NCI-H1436 (cell line): Measurements from ENCODE around the gene RIMS1.

Source experiments
- DNase-seq: peaks from one replicate; lab custom pipeline; 2025; lab: John Stamatoyannopoulos, UW

Gene RIMS1

GRCh38 chr6:72416744-72417465 lies 530.6 kb downstream of the RIMS1 start:
- no peak for DNase-seq

- no peak for DNase-seq
These were observed 531.4 kb downstream of the RIMS1 start for GRCh38 chr6:72417759-72418158.

- DNase-seq: no peak
These were observed 532.1 kb downstream of the RIMS1 start for GRCh38 chr6:72418495-72418894.

GRCh38 chr6:72419966-72420365 lies 533.6 kb downstream of the RIMS1 start:
- DNase-seq: no peak

- DNase-seq: no peak
These were observed 534.1 kb downstream of the RIMS1 start for GRCh38 chr6:72420409-72420808.

GRCh38 chr6:72421387-72421786 lies 535.0 kb downstream of the RIMS1 start:
- no peak for DNase-seq

GRCh38 chr6:72422171-72422570 lies 535.8 kb downstream of the RIMS1 start:
- no peak for DNase-seq

GRCh38 chr6:72424476-72424875 lies 538.1 kb downstream of the RIMS1 start:
- no peak for DNase-seq

- no peak for DNase-seq
These were observed 538.8 kb downstream of the RIMS1 start for GRCh38 chr6:72425003-72425681.

- DNase-seq: no peak
These were observed 554.3 kb downstream of the RIMS1 start for GRCh38 chr6:72440611-72441010.

- no peak for DNase-seq
These were observed 560.1 kb downstream of the RIMS1 start for GRCh38 chr6:72446430-72446829.
